Neural cell (in vitro differentiated cells): ENCODE data around the gene ORC2. TPM values are rescaled to one million over a fixed set of nuclear protein-coding genes. Genes with fewer than 3 reads are reported as not detected.
A peak's percentile ranks its signal among the peaks of the same experiment; 100 is the strongest.

Experiments used
- H2AFZ ChIP-seq: fragments of 200-600, 300-800 bp; sonication (generic), shearing (Covaris generic); 2 replicates; pipeline ENCODE4 v1.6.0; 2014; ENCODE audit warnings: low read depth, mild to moderate bottlenecking, antibody characterized with exemption, low read length, moderate library complexity
- H3F3A ChIP-seq: fragments of 200-600 bp; shearing (Covaris generic); 2 replicates; pipeline ENCODE4 v1.6.1; 2016; ENCODE audit warnings: mild to moderate bottlenecking, moderate library complexity, mixed read lengths, antibody characterized with exemption, low read length; ENCODE audit not compliant: insufficient read depth, poor library complexity, severe bottlenecking
- H3K27ac ChIP-seq: fragments of 200-600, 300-800 bp; sonication (generic), shearing (Covaris generic); 2 replicates; pipeline ENCODE4 v1.5.1; 2014; ENCODE audit warnings: mild to moderate bottlenecking, low read length, moderate library complexity
- H3K27me3 ChIP-seq: fragments of 300-800, 200-600 bp; sonication (generic), shearing (Covaris generic); 2 replicates; pipeline ENCODE4 v1.6.0; 2014; ENCODE audit warnings: mild to moderate bottlenecking, low read depth, low read length, moderate library complexity; ENCODE audit not compliant: insufficient read depth
- H3K36me3 ChIP-seq: fragments of 300-800, 200-600 bp; sonication (generic), shearing (Covaris generic); 2 replicates; pipeline ENCODE4 v1.5.1; 2014; ENCODE audit warnings: mild to moderate bottlenecking, antibody characterized with exemption, low read length, moderate library complexity; ENCODE audit not compliant: insufficient read depth
- H3K4me2 ChIP-seq: fragments of 300-800, 200-600 bp; sonication (generic), shearing (Covaris generic); 2 replicates; pipeline ENCODE4 v1.6.0; 2014; ENCODE audit warnings: mild to moderate bottlenecking, low read length
- H3K4me3 ChIP-seq: fragments of 300-800, 200-600 bp; sonication (generic), shearing (Covaris generic); 2 replicates; pipeline ENCODE4 v1.5.1; 2014; ENCODE audit warnings: mild to moderate bottlenecking, low read length, moderate library complexity
- H3K79me2 ChIP-seq: fragments of 200-600 bp; shearing (Covaris generic); replicated peaks from 2 replicates; pipeline ENCODE4 v1.6.0; 2014; ENCODE audit warnings: mild to moderate bottlenecking, low read length, moderate library complexity; ENCODE audit not compliant: insufficient read depth
- H3K9ac ChIP-seq: fragments of 300-800, 200-600 bp; sonication (generic), shearing (Covaris generic); 2 replicates; pipeline ENCODE4 v1.6.1; 2016; ENCODE audit warnings: mild to moderate bottlenecking, low read length, mixed read lengths
- H3K9me2 ChIP-seq: fragments of 200-600 bp; shearing (Covaris generic); 2 replicates; pipeline ENCODE4 v1.6.1; 2016; ENCODE audit warnings: mild to moderate bottlenecking, low read length, mixed read lengths; ENCODE audit not compliant: insufficient read depth
- H3K9me3 ChIP-seq: fragments of 200-600, 300-800 bp; sonication (generic), shearing (Covaris generic); 2 replicates; pipeline ENCODE4 v1.6.1; 2016; ENCODE audit warnings: mild to moderate bottlenecking, mixed run types, low read length, moderate library complexity, mixed read lengths
- H4K20me1 ChIP-seq: fragments of 200-600 bp; shearing (Covaris generic); 2 replicates; pipeline ENCODE4 v1.6.1; 2016; ENCODE audit warnings: mild to moderate bottlenecking, mixed run types; ENCODE audit not compliant: insufficient read depth
- EP300 ChIP-seq: fragments of 450-650 bp; conservative IDR thresholded peaks from 2 replicates; pipeline ENCODE4 v1.6.1; 2014; ENCODE audit warnings: antibody characterized with exemption, mild to moderate bottlenecking, moderate library complexity; ENCODE audit not compliant: poor library complexity, severe bottlenecking
- EZH2 ChIP-seq: fragments of 200-600, 300-800 bp; shearing (Covaris generic), sonication (generic); IDR thresholded peaks from 2 replicates; pipeline ENCODE4 v1.6.1; 2014; ENCODE audit warnings: antibody characterized with exemption, low read length, borderline replicate concordance, mild to moderate bottlenecking; ENCODE audit not compliant: insufficient read depth, poor library complexity, severe bottlenecking
- MXI1 ChIP-seq: fragments of 450-650 bp; conservative IDR thresholded peaks from 2 replicates; pipeline ENCODE4 v1.6.1; 2014; ENCODE audit warnings: antibody characterized with exemption, mild to moderate bottlenecking; ENCODE audit not compliant: poor library complexity, severe bottlenecking
- POLR2AphosphoS5 ChIP-seq: IDR thresholded peaks from 2 replicates; pipeline ENCODE4 v1.6.1; 2012
- RAD21 ChIP-seq: fragments of 450-650 bp; conservative IDR thresholded peaks from 2 replicates; pipeline ENCODE4 v1.6.1; 2014; ENCODE audit warnings: antibody characterized with exemption, mild to moderate bottlenecking, moderate library complexity
- SMC3 ChIP-seq: fragments of 450-650 bp; conservative IDR thresholded peaks from 2 replicates; pipeline ENCODE4 v1.6.1; 2014; ENCODE audit warnings: antibody characterized with exemption, mild to moderate bottlenecking, moderate library complexity; ENCODE audit not compliant: poor library complexity
- TAF1 ChIP-seq: IDR thresholded peaks from 2 replicates; pipeline ENCODE4 v1.6.1; 2012; ENCODE audit warnings: low read depth
- polyA plus RNA-seq: library from polyadenylated mRNA; depleted of rRNA; stranded (reverse); fragments of >200 nt; gene quantifications from 2 replicates; pipeline ENCODE4 v1.2.3, GENCODE V29; 2014
- TF ChIP-seq, protein P1 (sequence below): IDR thresholded peaks from 2 replicates; pipeline ENCODE4 v1.6.1; 2012; ENCODE audit warnings: borderline replicate concordance
- TF ChIP-seq, protein P2 (sequence below): fragments of 450-650 bp; IDR thresholded peaks from 2 replicates; pipeline ENCODE4 v1.5.1; 2014; ENCODE audit warnings: antibody characterized with exemption, mild to moderate bottlenecking, moderate library complexity; ENCODE audit not compliant: poor library complexity, severe bottlenecking

ORC2 gene
- polyA plus RNA-seq, 1 donor from 2014 or later, result 17.2 TPM

DNA sequence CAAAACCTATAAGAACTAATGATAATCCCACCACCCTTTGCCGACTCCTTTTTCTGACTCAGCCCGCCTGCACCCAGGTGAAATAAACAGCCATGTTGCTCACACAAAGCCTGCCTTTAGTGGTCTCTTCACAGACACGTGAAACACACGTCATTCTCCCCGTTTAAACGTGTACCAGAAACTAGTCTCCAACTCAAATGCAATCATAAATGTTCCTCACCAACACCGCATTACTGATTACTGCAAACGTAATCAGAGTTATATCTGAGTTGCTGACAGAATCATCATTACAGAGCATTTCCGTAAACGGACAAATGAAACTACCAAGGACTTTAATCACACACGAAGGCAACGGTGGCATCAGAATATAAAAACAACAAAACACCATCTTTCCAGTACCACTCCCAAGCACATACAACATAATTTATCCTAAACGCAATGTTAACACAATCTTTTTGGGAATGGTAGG lies 100.9 kb downstream of the ORC2 start:
- H3K27ac ChIP-seq, result peak overlapping the region; percentile 100
- peak overlapping the region; percentile 28 for H3K4me2 ChIP-seq
- H3K27me3 ChIP-seq, result no peaks in the 10 kb centered on the region

DNA sequence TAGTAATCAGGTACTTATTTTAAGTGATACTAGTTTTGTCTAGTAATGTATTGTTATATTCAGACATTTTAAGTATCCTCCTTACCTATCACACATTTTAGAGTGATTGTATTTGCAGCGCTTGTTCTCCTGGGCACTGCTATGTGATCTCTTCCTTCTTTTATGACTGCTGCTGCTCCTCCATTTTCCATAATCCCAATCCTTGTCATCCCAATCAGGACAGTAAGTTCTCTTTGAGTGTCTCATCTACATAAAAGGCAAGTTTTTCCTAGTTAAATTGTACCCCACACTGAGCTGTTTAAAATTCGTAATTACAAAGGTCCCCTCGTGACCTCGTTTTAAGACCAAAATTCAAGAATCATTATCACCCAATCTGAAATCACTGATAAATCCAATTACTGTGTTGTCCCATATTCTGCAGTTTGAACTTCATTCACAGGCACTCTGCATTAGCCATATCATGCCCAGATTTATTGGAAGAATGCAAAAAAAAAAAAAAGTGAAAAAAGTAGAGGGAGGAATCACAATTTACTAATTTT lies 101.8 kb downstream of the ORC2 start:
- no peaks in the 10 kb centered on the region for H3K9me3 ChIP-seq
- TF ChIP-seq SMC3 (no peak), POLR2AphosphoS5 (no peak), RAD21 (no peak), EP300 (no peak), EZH2 (no peak), TAF1 (no peak), MXI1 (no peak)
- TF ChIP-seq, protein P1, sequence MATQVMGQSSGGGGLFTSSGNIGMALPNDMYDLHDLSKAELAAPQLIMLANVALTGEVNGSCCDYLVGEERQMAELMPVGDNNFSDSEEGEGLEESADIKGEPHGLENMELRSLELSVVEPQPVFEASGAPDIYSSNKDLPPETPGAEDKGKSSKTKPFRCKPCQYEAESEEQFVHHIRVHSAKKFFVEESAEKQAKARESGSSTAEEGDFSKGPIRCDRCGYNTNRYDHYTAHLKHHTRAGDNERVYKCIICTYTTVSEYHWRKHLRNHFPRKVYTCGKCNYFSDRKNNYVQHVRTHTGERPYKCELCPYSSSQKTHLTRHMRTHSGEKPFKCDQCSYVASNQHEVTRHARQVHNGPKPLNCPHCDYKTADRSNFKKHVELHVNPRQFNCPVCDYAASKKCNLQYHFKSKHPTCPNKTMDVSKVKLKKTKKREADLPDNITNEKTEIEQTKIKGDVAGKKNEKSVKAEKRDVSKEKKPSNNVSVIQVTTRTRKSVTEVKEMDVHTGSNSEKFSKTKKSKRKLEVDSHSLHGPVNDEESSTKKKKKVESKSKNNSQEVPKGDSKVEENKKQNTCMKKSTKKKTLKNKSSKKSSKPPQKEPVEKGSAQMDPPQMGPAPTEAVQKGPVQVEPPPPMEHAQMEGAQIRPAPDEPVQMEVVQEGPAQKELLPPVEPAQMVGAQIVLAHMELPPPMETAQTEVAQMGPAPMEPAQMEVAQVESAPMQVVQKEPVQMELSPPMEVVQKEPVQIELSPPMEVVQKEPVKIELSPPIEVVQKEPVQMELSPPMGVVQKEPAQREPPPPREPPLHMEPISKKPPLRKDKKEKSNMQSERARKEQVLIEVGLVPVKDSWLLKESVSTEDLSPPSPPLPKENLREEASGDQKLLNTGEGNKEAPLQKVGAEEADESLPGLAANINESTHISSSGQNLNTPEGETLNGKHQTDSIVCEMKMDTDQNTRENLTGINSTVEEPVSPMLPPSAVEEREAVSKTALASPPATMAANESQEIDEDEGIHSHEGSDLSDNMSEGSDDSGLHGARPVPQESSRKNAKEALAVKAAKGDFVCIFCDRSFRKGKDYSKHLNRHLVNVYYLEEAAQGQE, result no peak
- TF ChIP-seq, protein P2, sequence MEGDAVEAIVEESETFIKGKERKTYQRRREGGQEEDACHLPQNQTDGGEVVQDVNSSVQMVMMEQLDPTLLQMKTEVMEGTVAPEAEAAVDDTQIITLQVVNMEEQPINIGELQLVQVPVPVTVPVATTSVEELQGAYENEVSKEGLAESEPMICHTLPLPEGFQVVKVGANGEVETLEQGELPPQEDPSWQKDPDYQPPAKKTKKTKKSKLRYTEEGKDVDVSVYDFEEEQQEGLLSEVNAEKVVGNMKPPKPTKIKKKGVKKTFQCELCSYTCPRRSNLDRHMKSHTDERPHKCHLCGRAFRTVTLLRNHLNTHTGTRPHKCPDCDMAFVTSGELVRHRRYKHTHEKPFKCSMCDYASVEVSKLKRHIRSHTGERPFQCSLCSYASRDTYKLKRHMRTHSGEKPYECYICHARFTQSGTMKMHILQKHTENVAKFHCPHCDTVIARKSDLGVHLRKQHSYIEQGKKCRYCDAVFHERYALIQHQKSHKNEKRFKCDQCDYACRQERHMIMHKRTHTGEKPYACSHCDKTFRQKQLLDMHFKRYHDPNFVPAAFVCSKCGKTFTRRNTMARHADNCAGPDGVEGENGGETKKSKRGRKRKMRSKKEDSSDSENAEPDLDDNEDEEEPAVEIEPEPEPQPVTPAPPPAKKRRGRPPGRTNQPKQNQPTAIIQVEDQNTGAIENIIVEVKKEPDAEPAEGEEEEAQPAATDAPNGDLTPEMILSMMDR, result no peak
- H3K9ac ChIP-seq, result peak overlapping the region; percentile 100
- H3K27me3 ChIP-seq, result no peaks in the 10 kb centered on the region
- peak overlapping the region; percentile 87 for H3K4me2 ChIP-seq
- peaks cover 48% of the 10 kb centered on the region for H4K20me1 ChIP-seq
- peaks cover 74% of the 10 kb centered on the region for H3K79me2 ChIP-seq
- peak overlapping the region; percentile 100 for H3K27ac ChIP-seq
- peaks cover 11% of the 10 kb centered on the region for H3K36me3 ChIP-seq
- H3K9me2 ChIP-seq, result no peaks in the 10 kb centered on the region
- peak overlapping the region; percentile 98 for H3K4me3 ChIP-seq
- peaks cover 4% of the 10 kb centered on the region for H3F3A ChIP-seq
- no peak overlapping the region for H2AFZ ChIP-seq

More for the DNA sequence above, 100.9 kb downstream of the ORC2 start:
- Histone ChIP-seq H3K79me2 (peaks cover 65% of the 10 kb centered on the region), H3F3A (peaks cover 4% of the 10 kb centered on the region), H3K9me2 (no peaks in the 10 kb centered on the region), H3K36me3 (peaks cover 9% of the 10 kb centered on the region), H3K9me3 (no peaks in the 10 kb centered on the region), H3K9ac (peak overlapping the region; percentile 100), H4K20me1 (peaks cover 39% of the 10 kb centered on the region), H2AFZ (no peak overlapping the region), H3K4me3 (peak overlapping the region; percentile 98)
- TF ChIP-seq TAF1, result no peak
- TF ChIP-seq EZH2, result no peak
- TF ChIP-seq RAD21, result no peak
- no peak for TF ChIP-seq EP300
- peak; percentile 87 for TF ChIP-seq MXI1
- TF ChIP-seq SMC3, result no peak
- TF ChIP-seq, protein P2, result no peak
- peak; percentile 73 for TF ChIP-seq POLR2AphosphoS5
- TF ChIP-seq, protein P1, result peak; percentile 67
